Stimulated activated CD8-positive, alpha-beta memory T cell treated with anti-CD3 and anti-CD28 coated beads, Interleukin-4, amount 100 ng/mL, for 4 hours (primary cell): Measurements from ENCODE around the gene GRB10.

Source experiments
- DNase-seq, 2 donors: peaks; one replicate each; pipeline ENCODE4 v3.0.0-alpha.2; 2020; ENCODE audit warnings: low read depth in 2 of 2, low spot score in 1 of 2

The GRB10 gene

DNA sequence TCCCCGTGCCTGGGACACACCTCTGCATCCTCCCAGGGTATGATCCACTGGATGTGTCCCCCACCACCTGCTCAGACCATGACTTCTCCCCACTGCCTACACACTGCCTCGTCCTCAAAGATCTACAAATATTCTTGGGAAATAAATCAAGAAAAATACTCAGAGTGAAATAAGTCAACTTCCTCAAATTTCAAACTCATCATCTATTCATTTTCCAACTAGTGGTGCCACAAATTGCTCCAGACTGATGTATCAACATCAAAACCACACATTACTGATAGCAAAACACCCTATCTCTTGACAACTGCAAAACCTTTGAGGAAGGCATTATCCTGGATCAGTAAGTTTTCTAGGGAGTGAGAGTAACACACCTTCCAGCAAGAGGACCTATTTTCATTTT, 87.7 kb downstream of the GRB10 start:
- no peak for DNase-seq

DNA sequence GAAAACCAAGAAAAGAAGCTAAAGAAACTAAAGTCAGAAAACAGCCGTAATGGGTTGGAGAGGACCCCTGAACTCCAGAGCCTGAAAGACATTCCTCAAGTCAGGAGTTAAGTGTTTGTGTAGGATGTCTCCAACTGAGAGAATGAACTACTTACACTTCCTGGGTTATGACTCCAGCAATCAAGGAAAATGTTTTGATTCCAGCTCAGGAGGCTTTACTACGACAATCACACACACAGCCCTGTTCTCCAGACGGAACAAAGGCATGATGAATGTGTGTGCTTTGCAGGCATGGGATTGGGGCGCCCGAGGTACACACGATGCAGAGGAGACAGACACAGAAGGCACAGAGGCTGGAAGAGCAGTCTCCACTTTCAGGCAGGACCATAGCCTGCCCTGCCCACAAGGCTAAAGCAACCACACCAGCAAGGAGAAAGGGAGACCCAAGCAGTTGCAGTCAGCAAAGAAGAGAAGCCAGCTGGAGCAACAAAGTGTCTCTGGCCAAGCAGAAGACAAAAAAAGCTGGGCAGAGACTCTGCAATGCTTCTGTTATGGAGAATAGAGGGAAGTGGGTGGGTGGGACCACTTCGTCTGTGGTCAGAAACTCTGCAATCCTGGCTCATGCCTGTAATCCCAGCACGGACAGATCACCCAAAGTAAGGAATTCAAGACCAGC, 89.1 kb downstream of the GRB10 start:
- no peak for DNase-seq

DNA sequence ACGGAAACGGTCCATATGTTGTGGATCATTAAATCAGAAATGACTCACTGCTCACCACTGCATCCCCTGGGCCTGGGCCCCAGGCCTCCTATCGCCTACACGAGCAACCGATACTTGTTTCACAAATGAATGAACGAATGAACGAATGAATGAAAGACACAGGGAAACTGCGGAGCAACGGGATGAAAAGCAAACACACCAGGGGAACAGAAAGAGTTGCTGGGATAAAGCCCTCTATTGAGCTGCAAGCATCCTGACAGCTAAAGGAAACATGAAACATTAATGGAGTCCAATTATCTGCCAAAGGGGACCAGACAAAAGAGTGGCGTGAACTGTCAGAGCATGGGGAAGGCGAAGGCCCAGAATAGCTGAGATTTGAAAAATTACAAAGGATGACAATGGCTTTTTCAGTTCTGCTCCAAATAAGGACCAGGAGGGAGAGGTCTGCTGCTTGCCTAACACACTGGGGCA, 92.1 kb downstream of the GRB10 start:
- no peak for DNase-seq

DNA sequence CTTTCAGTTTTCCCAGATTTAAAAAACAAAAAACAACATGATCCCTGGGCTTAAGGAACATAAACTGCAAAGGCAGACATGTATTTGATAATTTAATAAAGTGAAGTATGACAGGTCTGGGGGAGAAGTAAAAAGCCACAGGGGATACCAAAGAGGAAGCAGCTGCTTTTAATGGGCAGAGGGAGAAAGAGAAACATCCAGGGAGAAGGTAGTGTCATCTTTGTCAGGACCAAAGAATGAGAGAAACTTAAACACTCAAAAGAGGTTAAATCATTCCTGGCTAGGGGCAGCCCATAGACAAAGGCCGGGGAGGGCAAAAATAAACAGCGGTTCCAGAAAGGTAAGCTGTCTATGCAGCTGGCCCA, 94.5 kb downstream of the GRB10 start:
- no peak for DNase-seq

DNA sequence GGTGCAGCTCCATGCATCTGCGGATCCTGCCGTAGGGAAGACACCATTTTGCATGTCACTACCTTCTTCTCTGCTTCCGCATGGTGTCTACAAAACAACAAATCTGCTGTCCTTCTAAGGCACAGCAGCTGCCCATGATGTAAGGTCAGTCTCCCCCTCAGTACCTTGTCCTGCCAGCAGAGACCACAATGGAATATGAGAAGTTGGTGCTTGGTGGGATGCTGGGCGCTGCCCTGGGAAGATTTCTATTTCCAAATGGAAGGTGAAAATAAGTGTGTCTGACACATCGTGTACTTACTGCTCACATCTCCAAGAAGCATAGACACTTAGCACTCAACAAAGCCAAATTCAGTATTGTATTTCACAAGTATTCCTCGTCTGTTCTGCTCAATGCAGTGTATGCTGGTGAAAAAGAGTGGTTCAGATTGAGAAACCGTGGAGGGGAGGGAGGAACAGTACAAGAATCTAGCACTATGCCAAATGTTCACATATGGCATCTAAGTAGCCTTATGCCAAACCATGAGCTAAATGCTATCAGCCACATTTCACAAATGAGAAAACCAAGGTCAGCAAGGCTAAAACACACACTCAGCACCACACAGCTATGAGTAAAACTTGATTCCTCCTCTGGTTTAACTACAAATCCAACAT, 95.0 kb downstream of the GRB10 start:
- DNase-seq = no peak

DNA sequence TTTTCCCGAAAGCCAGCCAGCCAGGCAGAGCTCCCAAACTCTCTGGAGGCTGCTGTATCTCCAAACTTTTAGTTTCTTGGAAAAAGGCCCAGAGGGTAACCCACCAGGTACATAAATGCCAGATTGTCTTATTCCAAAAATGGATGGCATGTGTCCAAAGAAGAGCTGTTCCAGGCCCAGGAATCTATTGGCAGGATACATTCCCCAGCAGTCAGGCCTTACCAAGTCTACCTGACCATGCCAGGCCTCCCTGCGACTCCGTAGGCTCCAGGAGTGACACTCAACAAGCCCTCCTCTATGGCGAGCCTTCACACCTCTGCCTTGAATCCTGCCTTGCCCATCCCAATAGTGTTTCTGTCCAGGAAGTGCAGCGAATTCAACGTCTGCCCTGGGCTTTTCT, 95.6 kb downstream of the GRB10 start:
- DNase-seq = no peak

DNA sequence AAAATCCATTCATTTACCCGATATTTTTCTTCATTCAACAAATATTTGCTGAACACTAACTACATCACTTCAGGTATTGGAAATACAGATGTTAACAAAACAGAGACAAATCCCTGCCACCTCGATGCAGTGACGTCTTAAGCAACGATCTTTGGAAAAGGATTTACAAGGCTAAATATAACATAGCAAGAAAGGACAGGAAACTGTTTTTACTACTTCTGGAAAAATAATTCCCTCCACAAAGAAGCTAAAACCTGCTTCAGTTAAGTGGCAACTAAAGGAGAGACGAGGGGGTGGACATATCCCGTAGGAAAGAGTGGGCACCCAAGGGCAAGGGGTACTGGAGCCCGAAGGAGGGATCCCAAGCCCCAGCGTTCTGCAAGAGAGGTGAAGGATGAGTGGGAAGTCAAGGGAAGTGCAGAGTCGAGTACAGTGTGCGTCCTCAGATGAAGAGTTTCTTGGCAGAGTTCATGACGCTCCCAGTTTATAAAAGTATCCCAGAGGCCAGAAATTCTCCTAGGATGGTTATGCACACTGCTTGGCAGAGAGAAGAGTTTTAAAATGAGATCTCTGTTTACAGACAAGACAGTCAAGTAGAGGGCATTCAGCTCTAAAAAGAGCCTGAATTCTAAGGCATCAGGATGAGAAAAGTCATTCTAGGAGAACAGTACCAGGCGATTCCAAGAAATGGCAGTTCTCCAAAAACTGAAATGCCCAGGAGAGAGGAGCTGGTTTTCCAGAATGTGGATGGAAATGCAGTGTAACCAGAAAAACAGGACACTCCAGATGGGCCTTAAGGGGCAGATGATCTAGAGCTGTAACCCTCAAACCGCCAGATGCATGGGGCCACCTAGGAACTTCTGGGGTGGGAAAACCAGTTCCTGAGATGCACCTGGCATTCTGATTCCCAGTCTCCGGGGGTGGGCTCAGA, 97.3 kb downstream of the GRB10 start:
- DNase-seq = no peak

DNA sequence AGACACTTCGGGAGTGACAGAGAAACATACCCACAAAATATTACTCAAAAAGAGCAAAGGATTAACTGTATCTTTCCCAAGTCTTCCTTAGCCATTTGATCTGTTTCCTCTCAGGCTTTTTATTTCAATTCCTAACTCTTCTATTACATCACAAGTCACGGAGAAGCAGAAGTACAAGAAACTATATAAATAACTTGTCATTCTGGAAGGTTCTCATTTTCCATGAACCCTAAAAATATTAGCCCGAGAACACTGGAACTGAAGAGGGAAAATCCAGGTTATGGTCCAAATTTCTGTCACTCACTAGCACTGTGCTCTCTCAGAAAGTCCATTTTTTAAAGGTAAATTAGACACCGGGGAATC, 98.0 kb downstream of the GRB10 start:
- no peak for DNase-seq

DNA sequence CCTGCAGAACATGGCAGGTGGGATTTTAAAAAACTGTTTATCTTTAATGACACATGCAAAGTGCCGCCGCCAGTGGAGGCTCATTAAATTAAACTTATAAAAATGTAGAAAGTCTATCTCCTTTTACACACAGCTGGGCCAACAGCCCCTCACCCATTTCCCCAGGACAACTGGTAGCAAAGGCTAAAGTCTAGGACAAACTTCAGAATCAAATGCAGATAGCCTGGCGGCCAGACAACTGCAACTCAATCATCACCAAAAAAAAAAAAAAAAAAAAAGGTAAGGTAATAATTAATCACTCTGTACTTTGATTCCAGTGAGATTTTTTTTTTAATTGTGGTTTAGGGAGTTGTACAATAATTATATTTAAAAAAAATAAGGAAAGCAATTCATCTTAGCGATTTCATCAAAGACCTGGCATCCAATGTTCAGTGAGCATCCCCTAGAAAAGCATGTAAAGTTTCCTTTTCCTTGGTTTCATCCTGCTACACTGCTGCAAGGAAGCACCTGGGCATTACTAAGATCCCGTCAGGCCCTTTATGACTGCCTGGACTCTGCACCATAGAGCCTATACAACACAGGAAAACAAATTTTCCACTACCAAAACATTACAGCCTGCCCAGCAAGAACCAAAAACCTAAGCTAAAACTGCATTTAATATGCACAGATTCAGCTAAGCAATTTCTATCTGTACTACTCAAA, 98.5 kb downstream of the GRB10 start:
- no peak for DNase-seq

DNA sequence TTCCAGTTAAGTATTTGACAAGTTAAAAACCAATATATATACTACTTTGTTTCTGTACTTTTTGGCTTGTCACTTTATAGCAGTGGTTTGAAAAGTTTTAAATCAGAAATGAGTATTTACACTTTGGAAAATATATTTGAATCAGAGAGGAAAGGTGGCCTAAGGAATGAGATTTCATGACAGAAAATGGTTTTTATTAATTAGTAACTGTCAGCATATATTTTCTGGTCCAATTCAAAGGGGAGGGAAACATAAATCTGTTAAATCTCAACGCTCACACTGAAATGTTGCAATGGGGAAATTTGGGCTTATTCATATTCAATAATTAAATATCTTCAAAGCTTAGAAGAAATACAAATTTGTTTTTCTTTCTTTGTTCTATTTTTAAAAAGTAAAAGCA, 100.1 kb downstream of the GRB10 start:
- DNase-seq = no peak

DNA sequence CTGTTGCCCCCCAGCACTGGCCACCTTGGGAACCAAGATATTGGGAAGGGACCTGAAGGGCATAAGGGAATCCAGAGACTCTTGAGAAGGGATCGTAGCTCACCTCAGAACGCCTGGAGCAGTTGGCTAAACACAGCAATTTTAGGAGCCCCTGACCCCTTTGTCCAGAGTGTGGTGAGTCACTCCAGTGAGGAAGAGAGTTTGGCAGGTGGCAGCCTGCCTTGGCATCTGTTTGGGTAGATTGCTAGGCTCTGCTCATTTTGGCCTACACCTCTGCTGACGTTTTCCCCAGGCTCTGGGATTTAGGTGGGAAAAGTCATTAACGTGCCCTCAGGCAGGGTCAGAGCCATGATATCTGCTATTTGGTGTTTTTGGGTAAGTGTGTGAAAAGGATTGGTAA, 100.6 kb downstream of the GRB10 start:
- no peak for DNase-seq

DNA sequence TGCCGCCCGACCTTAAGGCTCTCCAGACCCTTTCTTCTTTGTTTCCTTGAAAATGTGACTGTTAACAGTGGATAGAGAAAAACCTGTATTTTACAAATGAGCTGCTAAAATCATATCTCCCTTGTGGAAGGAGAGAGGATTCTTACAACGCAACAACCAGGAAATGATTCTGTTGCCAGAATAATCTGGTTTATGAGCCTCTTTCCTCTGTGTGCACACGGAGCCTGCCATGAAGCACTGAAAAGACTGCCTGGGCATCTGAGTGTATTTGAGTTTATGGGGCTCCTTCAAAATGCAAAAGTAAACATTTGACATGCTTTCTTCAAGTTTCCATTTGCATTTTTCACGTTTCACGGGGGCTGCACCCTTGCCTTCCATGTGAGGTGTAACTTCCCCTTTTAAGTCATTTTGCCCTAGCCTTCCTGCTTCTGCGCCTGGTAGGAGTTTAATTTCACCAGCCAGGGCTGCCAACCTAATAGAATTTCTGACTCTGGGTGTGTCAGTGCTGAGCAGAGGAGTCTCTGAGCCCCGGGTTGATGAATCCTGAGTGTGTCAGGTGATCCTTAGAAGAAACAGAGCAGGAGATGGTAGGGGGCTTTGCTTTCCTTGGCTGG, 101.2 kb downstream of the GRB10 start:
- DNase-seq = no peak

DNA sequence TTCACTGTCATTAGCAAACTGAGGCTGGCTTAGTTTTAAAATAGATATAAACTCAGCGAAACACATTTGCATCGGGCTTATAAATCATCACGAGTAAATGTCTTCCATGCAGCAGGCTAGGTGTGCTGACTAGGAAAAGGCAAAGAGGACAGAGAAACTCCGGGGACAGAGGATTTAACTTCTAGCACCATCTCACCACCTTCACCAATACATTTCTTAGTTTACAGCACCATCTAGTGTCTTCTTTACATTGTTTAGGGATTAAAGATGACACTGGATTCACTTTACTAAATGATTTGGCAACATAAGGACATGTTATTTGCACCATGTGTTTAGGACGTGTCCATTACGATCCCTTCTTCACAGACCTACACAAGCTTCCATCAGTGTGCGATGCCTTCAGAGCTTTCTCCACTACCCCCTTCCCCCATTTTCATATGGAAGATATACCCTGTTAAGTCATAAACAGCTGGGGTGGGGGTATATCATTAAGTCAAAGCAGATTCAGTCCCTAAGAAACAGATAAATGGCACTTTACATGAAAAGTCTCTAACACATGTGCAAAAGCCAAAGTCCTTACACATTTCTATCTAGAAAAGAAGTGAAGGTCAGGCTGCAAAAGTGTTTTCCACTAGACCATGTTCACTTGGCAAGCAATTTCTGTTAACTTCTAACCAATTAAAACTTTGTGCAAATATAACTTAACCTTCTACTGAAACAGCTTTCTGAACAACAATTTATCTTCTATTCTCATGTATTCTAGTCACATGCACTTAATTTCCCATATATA, 103.3 kb downstream of the GRB10 start:
- DNase-seq = no peak

DNA sequence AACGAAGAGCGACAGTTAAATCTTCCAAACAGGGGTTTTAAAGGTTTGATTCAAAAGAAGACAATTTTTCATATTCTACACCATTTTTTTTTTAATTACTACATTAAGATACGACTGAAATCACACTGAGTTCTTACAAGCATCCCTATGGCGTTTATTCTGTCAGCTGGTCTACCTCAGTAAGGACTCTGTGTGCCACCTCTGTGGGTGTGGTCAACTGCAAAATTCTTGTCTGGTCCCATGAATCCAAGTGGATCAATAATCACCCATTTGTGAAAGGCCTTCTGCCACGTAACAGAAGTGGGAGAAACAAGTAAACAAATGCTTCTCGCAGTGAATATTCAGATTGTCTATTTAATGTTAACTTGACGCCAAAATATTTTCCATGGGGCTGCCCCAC, 104.1 kb downstream of the GRB10 start:
- no peak for DNase-seq

DNA sequence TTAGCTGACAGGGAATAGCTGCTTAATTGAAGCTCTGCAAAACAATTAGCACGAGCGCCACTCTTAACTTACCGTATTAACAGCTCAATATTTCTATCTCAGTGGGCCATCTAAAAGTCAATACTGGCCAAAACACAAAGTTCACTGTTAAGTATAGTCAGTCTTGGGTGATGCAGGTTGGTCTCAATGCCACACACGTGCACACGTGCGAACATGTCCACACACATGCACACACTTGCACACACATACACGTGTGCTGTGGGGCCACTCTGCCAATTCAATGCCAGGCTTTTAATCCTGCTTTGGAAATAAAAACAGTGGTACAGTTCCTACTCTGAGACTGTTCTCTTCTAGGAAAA, 105.1 kb downstream of the GRB10 start:
- no peak for DNase-seq

DNA sequence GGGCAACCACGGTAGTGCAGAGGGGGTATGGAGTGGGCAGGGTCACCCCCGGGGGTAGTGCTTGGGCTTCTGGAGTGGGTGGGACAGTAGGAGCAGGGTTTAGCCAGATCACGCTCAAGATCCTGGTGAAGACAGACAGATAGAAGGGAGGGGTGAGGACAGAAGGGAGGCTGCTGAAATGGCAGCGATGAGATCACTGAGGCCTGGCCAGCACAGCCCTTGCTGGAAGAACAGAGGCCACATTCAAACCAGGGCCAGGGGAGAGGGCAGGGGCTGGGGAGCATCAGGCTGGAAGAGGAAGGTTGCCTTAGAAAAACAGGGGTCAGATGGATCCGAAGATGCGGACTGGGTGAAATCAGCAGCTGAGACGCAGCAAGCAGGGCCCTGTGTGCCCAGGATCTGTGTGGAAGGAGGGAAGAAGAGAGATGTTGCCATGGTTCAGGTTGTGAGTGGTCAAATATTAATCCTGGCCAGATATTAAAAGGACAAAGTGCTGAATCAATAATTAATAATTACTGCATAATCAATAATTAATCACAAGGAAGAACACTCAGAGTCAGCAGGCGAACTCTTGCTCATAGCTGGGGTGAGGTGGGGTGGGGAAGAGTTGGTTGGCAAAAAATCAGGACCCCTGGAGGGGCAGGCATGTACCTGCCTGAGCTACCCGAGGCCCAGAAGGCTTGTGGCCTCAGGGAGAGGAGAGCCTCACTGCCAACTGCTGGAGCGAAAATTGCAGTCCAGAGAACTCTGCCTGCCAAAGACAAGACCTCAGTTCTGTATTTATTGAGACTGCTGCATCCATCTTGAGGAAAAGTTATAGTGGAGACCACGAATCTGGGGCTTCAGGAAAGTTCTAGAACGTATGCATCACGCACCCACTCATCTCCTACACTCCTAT, 105.7 kb downstream of the GRB10 start:
- DNase-seq = no peak

DNA sequence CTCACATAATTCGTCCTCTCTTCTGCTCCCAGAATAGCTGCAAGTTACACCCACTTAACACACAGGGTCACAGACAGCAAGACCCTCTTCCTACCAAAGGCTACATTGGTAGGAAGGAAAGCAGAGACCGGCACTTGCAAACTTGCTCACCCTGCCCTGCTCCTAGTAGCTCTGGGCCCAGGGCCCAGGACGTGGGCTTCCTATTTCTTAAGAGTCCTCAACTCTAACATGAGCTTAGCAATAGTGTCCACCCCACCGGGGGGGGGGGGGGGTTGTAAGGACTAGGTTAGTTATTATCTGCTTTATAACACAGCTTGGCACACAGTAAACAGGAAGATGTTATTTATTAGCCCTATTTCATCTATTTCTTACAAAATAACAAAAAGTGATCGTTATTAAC, 106.6 kb downstream of the GRB10 start:
- no peak for DNase-seq

DNA sequence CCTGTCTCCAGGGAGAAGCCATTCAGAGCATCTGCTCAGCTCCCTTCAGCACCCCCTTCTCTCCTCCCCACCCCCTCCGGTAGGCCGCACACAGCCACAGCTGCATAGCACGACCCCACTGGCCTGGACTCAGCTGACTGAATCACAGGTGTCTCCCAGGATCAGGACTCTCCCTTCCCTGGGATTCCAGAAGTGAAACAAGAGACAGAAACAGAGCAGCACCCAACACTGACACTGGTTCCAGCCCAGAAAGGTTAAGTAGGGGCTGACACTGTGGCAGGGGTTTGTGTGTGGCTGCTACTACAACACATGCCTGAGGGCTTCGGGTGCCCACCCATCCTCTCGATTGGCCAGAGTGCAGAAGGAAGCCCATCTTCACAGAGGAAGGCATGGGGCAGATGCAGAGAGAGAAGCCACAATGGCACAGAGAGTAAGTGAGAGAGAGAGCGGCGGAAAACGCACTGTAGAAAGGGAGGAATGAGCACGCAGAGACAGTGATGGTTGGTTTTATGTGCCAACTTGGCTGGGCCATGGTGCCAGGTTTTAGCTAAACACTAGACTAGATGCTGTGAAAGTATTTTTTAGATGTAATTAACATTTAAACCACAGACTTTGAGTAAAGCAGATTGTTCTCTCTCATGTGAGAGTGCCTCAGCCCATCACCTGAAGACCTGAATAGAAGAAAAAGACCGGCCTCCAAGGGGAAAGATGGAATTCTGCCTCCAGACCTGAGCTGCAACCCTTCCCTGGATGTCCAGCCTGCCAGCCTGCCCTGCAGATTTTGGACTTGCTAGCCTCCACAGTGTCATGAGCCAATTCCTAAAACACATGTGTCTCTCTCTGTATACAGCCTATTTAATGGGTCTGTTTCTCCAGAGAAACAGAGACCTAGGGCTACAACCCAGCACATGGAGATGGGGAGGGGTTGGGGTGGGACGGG, 107.5 kb downstream of the GRB10 start:
- no peak for DNase-seq
